ENCODE results near the gene TLN1.

DNA sequence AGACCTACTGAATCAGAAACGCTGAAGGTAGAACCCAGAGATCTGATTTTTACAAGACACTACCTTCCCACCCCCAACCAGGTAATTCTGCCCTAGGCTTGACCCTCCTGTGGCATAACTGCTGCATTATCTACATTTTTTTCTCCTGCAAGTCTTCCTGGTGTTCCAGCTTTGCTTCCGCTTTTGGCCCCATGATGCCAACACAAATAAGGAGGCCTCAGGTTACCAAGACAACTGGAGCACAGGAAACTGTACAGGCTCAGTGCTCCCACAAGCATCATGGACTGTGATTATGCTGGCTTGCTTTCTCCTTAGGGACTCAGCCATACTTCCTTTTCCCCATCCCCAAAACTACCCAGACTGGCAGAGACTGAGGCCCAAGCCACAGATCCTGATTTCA lies 28.7 kb upstream of the TLN1 start:
- no peak for TF ChIP-seq EZH2 (IDR thresholded peaks at IDR 0.05; ENCODE audit: insufficient read depth, poor library complexity, severe bottlenecking)
- no peak for TF ChIP-seq EZH2phosphoT487 (IDR thresholded peaks at IDR 0.05; ENCODE audit: insufficient read depth, low read depth)
